HG02610 (cell line): ENCODE measurements around the gene PDGFRA.

ENCODE experiments used
- ATAC-seq: cut with Tn5 transposase; IDR thresholded peaks from one replicate; pipeline ENCODE4 v1.9.1; 2021; ENCODE audit warnings: mild to moderate bottlenecking, moderate library complexity; ENCODE audit not compliant: unreplicated experiment

Gene PDGFRA

GRCh38 chr4:54228961-54229501, at the start of gene PDGFRA:
PDGFRA (plus strand) TSS chr4:54229293; CDS start chr4:54258769, 29,476 bp downstream.
- ATAC-seq: no peak

- no peak for ATAC-seq
These were observed 44.5 kb upstream of the PDGFRA start for GRCh38 chr4:54184581-54184980.

GRCh38 chr4:54185044-54185780, 43.9 kb upstream of the PDGFRA start:
- ATAC-seq: no peak

GRCh38 chr4:54185866-54186265, 43.2 kb upstream of the PDGFRA start:
- no peak for ATAC-seq

- no peak for ATAC-seq
These were observed 42.7 kb upstream of the PDGFRA start for GRCh38 chr4:54186371-54186770.

GRCh38 chr4:54187148-54187547, 41.9 kb upstream of the PDGFRA start:
- ATAC-seq: no peak

- no peak for ATAC-seq
These were observed 40.0 kb upstream of the PDGFRA start for GRCh38 chr4:54189140-54189539.

GRCh38 chr4:54192811-54193210, 36.3 kb upstream of the PDGFRA start:
- ATAC-seq: no peak

GRCh38 chr4:54197926-54198325, 31.2 kb upstream of the PDGFRA start:
- no peak for ATAC-seq

GRCh38 chr4:54199919-54200318, 29.2 kb upstream of the PDGFRA start:
- no peak for ATAC-seq

GRCh38 chr4:54209617-54210016, 19.5 kb upstream of the PDGFRA start:
- ATAC-seq: no peak

- ATAC-seq: no peak
These were observed 16.1 kb upstream of the PDGFRA start for GRCh38 chr4:54213001-54213400.

- no peak for ATAC-seq
These were observed 15.3 kb upstream of the PDGFRA start for GRCh38 chr4:54213761-54214160.

- no peak for ATAC-seq
These were observed 13.6 kb upstream of the PDGFRA start for GRCh38 chr4:54215379-54216077.

GRCh38 chr4:54217642-54218495, 11.2 kb upstream of the PDGFRA start:
- ATAC-seq: peak; percentile 75

GRCh38 chr4:54218736-54219135, 10.4 kb upstream of the PDGFRA start:
- ATAC-seq: no peak

GRCh38 chr4:54224996-54225597, 4.0 kb upstream of the PDGFRA start:
- no peak for ATAC-seq

- no peak for ATAC-seq
These were observed 3.3 kb upstream of the PDGFRA start for GRCh38 chr4:54225598-54226403.

- ATAC-seq: no peak
These were observed 2.5 kb upstream of the PDGFRA start for GRCh38 chr4:54226404-54227255.
